Vagina (tissue), 2 donors: ENCODE data around the gene RSPH10B2. TPM values are rescaled to one million over a fixed set of nuclear protein-coding genes. Genes with fewer than 3 reads are reported as not detected.
"Not testable (repeated sequence)": the region's sequence is repeated elsewhere in the genome, so short reads cannot be mapped to it uniquely, and the experiment has no call there.

Source experiments
- DNase-seq, 2 donors: peaks; one replicate each; pipeline ENCODE4 v3.0.0-alpha.2; 2017; ENCODE audit errors: extremely low spot score in 2 of 2
- H3K27ac ChIP-seq: fragments of 200-600 bp; sonication (generic); one replicate; pipeline ENCODE4 v1.5.1; 2019
- H3K27me3 ChIP-seq: fragments of 200-600 bp; sonication (generic); one replicate; pipeline ENCODE4 v1.5.1; 2019
- H3K36me3 ChIP-seq, 2 donors: fragments of 200-600 bp; sonication (generic); one replicate each; pipeline ENCODE4 v1.5.1; 2017 to 2019
- H3K4me1 ChIP-seq: fragments of 200-600 bp; sonication (generic); one replicate; pipeline ENCODE4 v1.5.1; 2019
- H3K4me3 ChIP-seq, 2 donors: fragments of 200-600 bp; sonication (generic); 1 replicate in 1 of 2; 2 replicates in 1 of 2; pipeline ENCODE4 v1.5.1; 2016 to 2019
- H3K9me3 ChIP-seq: fragments of 200-600 bp; sonication (generic); one replicate; pipeline ENCODE4 v1.5.1; 2019
- CTCF ChIP-seq, 3 experiments: fragments of 450-650 bp in 2 of 3; fragments of 200-600 bp in 1 of 3; sonication (generic) in 1 of 3; IDR thresholded peaks; one replicate each; pipeline ENCODE4 v1.5.1; 2017 to 2019; ENCODE audit warnings: antibody characterized with exemption in 3 of 3, mild to moderate bottlenecking in 2 of 3, moderate library complexity in 2 of 3
- POLR2A ChIP-seq, 2 donors: fragments of 450-650 bp; IDR thresholded peaks; one replicate each; pipeline ENCODE4 v1.6.1; 2017; ENCODE audit warnings: antibody characterized with exemption in 2 of 2, mild to moderate bottlenecking in 2 of 2, moderate library complexity in 2 of 2
- POLR2AphosphoS5 ChIP-seq, 2 donors: sonication (generic); formaldehyde crosslinking; IDR thresholded peaks; one replicate each; pipeline ENCODE4 v1.9.0; 2017; ENCODE audit warnings: antibody characterized with exemption in 2 of 2, mild to moderate bottlenecking in 2 of 2, low read depth in 1 of 2; ENCODE audit not compliant: insufficient read depth in 1 of 2
- intact Hi-C: fragments of 100-400 bp; cut with DNase I; formaldehyde crosslinking; loops from one replicate; pipeline ENCODE4 v1.15.1; 2023
- total RNA-seq: library from RNA; depleted of rRNA; stranded (reverse); fragments of >200 nt; gene quantifications from one replicate; pipeline ENCODE4 v1.2.3, GENCODE V29; 2016

Gene RSPH10B2
- total RNA-seq = 5.2 TPM

- H3K27ac ChIP-seq, H3K27me3 ChIP-seq, DNase-seq, H3K36me3 ChIP-seq, H3K9me3 ChIP-seq, H3K4me1 ChIP-seq, intact Hi-C loops, H3K4me3 ChIP-seq: not testable (repeated sequence)
Observed at GRCh38 chr7:6753964-6754363, at the start of gene RSPH10B2. TSS of gene RSPH10B2 (plus strand) at chr7:6754103. CDS start at chr7:6757678, 3,575 bp downstream.

GRCh38 chr7:6705959-6706665 is 47.8 kb upstream of the RSPH10B2 start:
- TF ChIP-seq CTCF (IDR thresholded peaks at IDR 0.05) = no peak
- no peak for TF ChIP-seq POLR2A (IDR thresholded peaks at IDR 0.05)
- no peak for TF ChIP-seq POLR2AphosphoS5 (IDR thresholded peaks at IDR 0.05; ENCODE audit: insufficient read depth in 1 of 2, low read depth in 1 of 2)

GRCh38 chr7:6706666-6707407 is 47.1 kb upstream of the RSPH10B2 start, which contains the start of gene ZNF12:
TSS of gene ZNF12 (minus strand) at chr7:6706947. CDS start at chr7:6705173, 1,774 bp downstream.
- no peaks in the 10 kb centered on the region for H3K9me3 ChIP-seq
- intact Hi-C loops = no loop called here
- peak in 1 of 2 donors; percentile 95 for DNase-seq
- TF ChIP-seq CTCF (IDR thresholded peaks at IDR 0.05) = no peak
- peak; percentile 89 to 98 for TF ChIP-seq POLR2AphosphoS5 (IDR thresholded peaks at IDR 0.05; ENCODE audit: insufficient read depth in 1 of 2, low read depth in 1 of 2)
- peak in 1 of 2 donors; percentile 46 for TF ChIP-seq POLR2A (IDR thresholded peaks at IDR 0.05)
- H3K27ac ChIP-seq = peak within 1 kb of the TSS; percentile 83
- H3K27me3 ChIP-seq = no peaks in the 10 kb centered on the region
- H3K36me3 ChIP-seq = peaks cover 0 to 26% of the 10 kb centered on the region in 2 donors
- peak within 1 kb of the TSS; percentile 89 for H3K4me3 ChIP-seq
- peaks cover 35% of the 10 kb centered on the region for H3K4me1 ChIP-seq

More at GRCh38 chr7:6705959-6706665, 47.8 kb upstream of the RSPH10B2 start:
- Histone ChIP-seq H3K4me3 (peak overlapping the region; percentile 89), H3K4me1 (peaks cover 35% of the 10 kb centered on the region), H3K27ac (peak overlapping the region; percentile 83), H3K36me3 (peaks cover 0 to 33% of the 10 kb centered on the region in 2 donors), H3K9me3 (no peaks in the 10 kb centered on the region), H3K27me3 (no peaks in the 10 kb centered on the region)
- DNase-seq = no peak
- intact Hi-C loops = no loop called here

- Histone ChIP-seq H3K27me3 (no peaks in the 10 kb centered on the region), H3K27ac (no peak overlapping the region), H3K9me3 (no peaks in the 10 kb centered on the region), H3K36me3 (peaks cover 0 to 19% of the 10 kb centered on the region in 2 donors), H3K4me3 (no peak overlapping the region), H3K4me1 (peaks cover 29% of the 10 kb centered on the region)
- intact Hi-C loops = no loop called here
- TF ChIP-seq POLR2AphosphoS5 (IDR thresholded peaks at IDR 0.05; ENCODE audit: insufficient read depth in 1 of 2, low read depth in 1 of 2) = no peak
- no peak for TF ChIP-seq POLR2A (IDR thresholded peaks at IDR 0.05)
- no peak for TF ChIP-seq CTCF (IDR thresholded peaks at IDR 0.05)
- no peak for DNase-seq
Observed at GRCh38 chr7:6708304-6708703, 45.6 kb upstream of the RSPH10B2 start.

- intact Hi-C loops = no loop called here
- no peaks in the 10 kb centered on the region for H3K9me3 ChIP-seq
- no peak for DNase-seq
- H3K27ac ChIP-seq = no peak overlapping the region
- no peak overlapping the region for H3K4me3 ChIP-seq
- H3K36me3 ChIP-seq = peaks cover 0 to 5% of the 10 kb centered on the region in 2 donors
- H3K27me3 ChIP-seq = no peaks in the 10 kb centered on the region
- TF ChIP-seq CTCF (IDR thresholded peaks at IDR 0.05) = no peak
- TF ChIP-seq POLR2AphosphoS5 (IDR thresholded peaks at IDR 0.05; ENCODE audit: insufficient read depth in 1 of 2, low read depth in 1 of 2) = no peak
- no peak for TF ChIP-seq POLR2A (IDR thresholded peaks at IDR 0.05)
- peaks cover 19% of the 10 kb centered on the region for H3K4me1 ChIP-seq
Observed at GRCh38 chr7:6709808-6710207, 44.1 kb upstream of the RSPH10B2 start.
